Measurements from ENCODE around the gene KRTAP5-11.

Gene KRTAP5-11

GRCh38 chr11:71564430-71564829 is 18.2 kb downstream of the KRTAP5-11 start:
- Histone ChIP-seq H3K27me3 (ENCODE audit: control insufficient read depth, insufficient read depth, low read length) (peaks cover 7% of the 10 kb centered on the region), H3K4me3 (ENCODE audit: low read length) (no peak overlapping the region), H3K36me3 (ENCODE audit: control insufficient read depth, insufficient read depth, low read length) (no peaks in the 10 kb centered on the region), H3K4me1 (ENCODE audit: control insufficient read depth, insufficient read depth, low read length) (no peaks in the 10 kb centered on the region), H3K9me3 (ENCODE audit: control insufficient read depth, low read length) (no peaks in the 10 kb centered on the region), H3K9ac (ENCODE audit: low read length) (no peak overlapping the region)

DNA sequence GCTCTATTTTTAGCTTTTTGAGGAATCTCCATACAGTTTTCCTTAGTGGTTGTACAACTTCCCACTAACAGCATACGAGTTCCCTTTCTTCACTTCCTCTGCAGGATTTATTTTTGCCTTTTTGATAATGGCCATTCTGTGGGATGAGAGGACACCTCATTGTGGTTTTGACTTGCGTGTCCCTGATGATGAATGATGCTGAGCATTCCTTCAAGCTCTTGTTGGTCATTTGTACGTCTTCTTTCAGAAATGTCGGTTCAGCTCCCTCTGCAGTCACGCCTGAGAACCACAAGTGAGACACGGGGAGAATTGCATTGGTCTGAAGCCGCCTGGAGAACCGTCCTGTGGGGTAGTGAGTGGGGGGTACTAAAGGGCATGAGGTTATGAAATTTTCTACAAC is 19.3 kb downstream of the KRTAP5-11 start:
- Histone ChIP-seq H3K4me1 (ENCODE audit: control insufficient read depth, insufficient read depth, low read length) (no peaks in the 10 kb centered on the region), H3K9ac (ENCODE audit: low read length) (no peak overlapping the region), H3K27me3 (ENCODE audit: control insufficient read depth, insufficient read depth, low read length) (peaks cover 7% of the 10 kb centered on the region)

GRCh38 chr11:71562120-71562519 is 20.6 kb downstream of the KRTAP5-11 start:
- Histone ChIP-seq H3K4me1 (ENCODE audit: control insufficient read depth, insufficient read depth, low read length) (no peaks in the 10 kb centered on the region), H3K27me3 (ENCODE audit: control insufficient read depth, insufficient read depth, low read length) (peaks cover 7% of the 10 kb centered on the region)

More for the DNA sequence above, 19.3 kb downstream of the KRTAP5-11 start:
- Histone ChIP-seq H3K36me3 (ENCODE audit: control insufficient read depth, insufficient read depth, low read length) (no peaks in the 10 kb centered on the region), H3K4me3 (ENCODE audit: low read length) (no peak overlapping the region), H3K9me3 (ENCODE audit: control insufficient read depth, low read length) (no peaks in the 10 kb centered on the region)

GRCh38 chr11:71558996-71559395 is 23.7 kb downstream of the KRTAP5-11 start:
- H3K9me3 ChIP-seq (ENCODE audit: control insufficient read depth, low read length), result no peaks in the 10 kb centered on the region
- no peak overlapping the region for H3K9ac ChIP-seq (ENCODE audit: low read length)
- H3K36me3 ChIP-seq (ENCODE audit: control insufficient read depth, insufficient read depth, low read length), result no peaks in the 10 kb centered on the region
- no peaks in the 10 kb centered on the region for H3K4me1 ChIP-seq (ENCODE audit: control insufficient read depth, insufficient read depth, low read length)
- no peak overlapping the region for H3K4me3 ChIP-seq (ENCODE audit: low read length)
- H3K27me3 ChIP-seq (ENCODE audit: control insufficient read depth, insufficient read depth, low read length), result peaks cover 4% of the 10 kb centered on the region

More at GRCh38 chr11:71562120-71562519, 20.6 kb downstream of the KRTAP5-11 start:
- Histone ChIP-seq H3K4me3 (ENCODE audit: low read length) (no peak overlapping the region), H3K36me3 (ENCODE audit: control insufficient read depth, insufficient read depth, low read length) (no peaks in the 10 kb centered on the region), H3K9ac (ENCODE audit: low read length) (no peak overlapping the region), H3K9me3 (ENCODE audit: control insufficient read depth, low read length) (no peaks in the 10 kb centered on the region)

DNA sequence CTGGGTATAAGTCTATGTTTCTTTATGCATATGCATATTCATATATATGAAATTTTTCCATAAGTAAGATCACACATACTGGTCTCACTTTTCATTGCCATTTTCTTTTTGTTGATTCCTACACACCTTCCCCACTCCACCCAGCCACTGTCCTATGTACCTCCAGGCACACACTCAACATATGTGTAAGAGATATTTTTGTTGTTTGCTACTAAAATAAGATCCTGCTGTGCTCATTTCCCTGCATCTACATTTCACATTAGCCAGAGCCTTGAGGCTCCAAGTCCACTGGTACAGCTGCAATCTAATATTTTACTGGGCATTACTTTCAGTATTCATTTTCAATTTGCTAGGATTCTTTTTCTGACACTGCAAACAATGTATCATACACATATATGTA is 25.4 kb downstream of the KRTAP5-11 start:
- Histone ChIP-seq H3K9ac (ENCODE audit: low read length) (no peak overlapping the region), H3K27me3 (ENCODE audit: control insufficient read depth, insufficient read depth, low read length) (peaks cover 3% of the 10 kb centered on the region), H3K4me1 (ENCODE audit: control insufficient read depth, insufficient read depth, low read length) (no peaks in the 10 kb centered on the region), H3K4me3 (ENCODE audit: low read length) (no peak overlapping the region), H3K36me3 (ENCODE audit: control insufficient read depth, insufficient read depth, low read length) (no peaks in the 10 kb centered on the region), H3K9me3 (ENCODE audit: control insufficient read depth, low read length) (no peaks in the 10 kb centered on the region)

GRCh38 chr11:71556018-71556417 is 26.7 kb downstream of the KRTAP5-11 start:
- H3K27me3 ChIP-seq (ENCODE audit: control insufficient read depth, insufficient read depth, low read length), result peaks cover 3% of the 10 kb centered on the region
- H3K4me3 ChIP-seq (ENCODE audit: low read length), result no peak overlapping the region

DNA sequence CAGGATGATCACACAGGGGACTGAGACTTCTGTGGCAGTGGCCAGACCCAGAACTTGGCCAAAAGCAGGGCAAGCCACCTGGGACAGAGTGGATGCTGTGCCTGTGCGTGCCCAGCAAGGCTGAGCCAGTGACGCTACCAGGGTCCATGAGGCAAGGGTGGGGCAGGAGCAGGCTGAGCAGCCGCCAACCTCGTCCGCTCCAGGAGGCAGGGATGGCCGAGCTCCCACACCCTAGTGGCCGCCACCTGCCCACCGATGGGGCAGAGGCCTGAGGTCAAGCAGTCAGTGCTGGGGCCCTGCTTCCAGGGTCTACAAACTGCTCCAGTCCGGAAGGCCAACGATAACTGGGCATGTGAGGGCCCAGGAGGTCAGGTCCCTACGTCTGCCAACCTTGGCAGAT is 27.2 kb downstream of the KRTAP5-11 start:
- Histone ChIP-seq H3K9me3 (ENCODE audit: control insufficient read depth, low read length) (no peaks in the 10 kb centered on the region), H3K36me3 (ENCODE audit: control insufficient read depth, insufficient read depth, low read length) (no peaks in the 10 kb centered on the region), H3K27me3 (ENCODE audit: control insufficient read depth, insufficient read depth, low read length) (peaks cover 3% of the 10 kb centered on the region), H3K9ac (ENCODE audit: low read length) (no peak overlapping the region), H3K4me3 (ENCODE audit: low read length) (no peak overlapping the region), H3K4me1 (ENCODE audit: control insufficient read depth, insufficient read depth, low read length) (no peaks in the 10 kb centered on the region)

More at GRCh38 chr11:71556018-71556417, 26.7 kb downstream of the KRTAP5-11 start:
- Histone ChIP-seq H3K9ac (ENCODE audit: low read length) (no peak overlapping the region), H3K36me3 (ENCODE audit: control insufficient read depth, insufficient read depth, low read length) (no peaks in the 10 kb centered on the region), H3K9me3 (ENCODE audit: control insufficient read depth, low read length) (no peaks in the 10 kb centered on the region), H3K4me1 (ENCODE audit: control insufficient read depth, insufficient read depth, low read length) (no peaks in the 10 kb centered on the region)

GRCh38 chr11:71554996-71555395 is 27.7 kb downstream of the KRTAP5-11 start:
- Histone ChIP-seq H3K36me3 (ENCODE audit: control insufficient read depth, insufficient read depth, low read length) (no peaks in the 10 kb centered on the region), H3K9me3 (ENCODE audit: control insufficient read depth, low read length) (no peaks in the 10 kb centered on the region), H3K9ac (ENCODE audit: low read length) (no peak overlapping the region), H3K4me1 (ENCODE audit: control insufficient read depth, insufficient read depth, low read length) (no peaks in the 10 kb centered on the region), H3K4me3 (ENCODE audit: low read length) (no peak overlapping the region), H3K27me3 (ENCODE audit: control insufficient read depth, insufficient read depth, low read length) (peaks cover 3% of the 10 kb centered on the region)

DNA sequence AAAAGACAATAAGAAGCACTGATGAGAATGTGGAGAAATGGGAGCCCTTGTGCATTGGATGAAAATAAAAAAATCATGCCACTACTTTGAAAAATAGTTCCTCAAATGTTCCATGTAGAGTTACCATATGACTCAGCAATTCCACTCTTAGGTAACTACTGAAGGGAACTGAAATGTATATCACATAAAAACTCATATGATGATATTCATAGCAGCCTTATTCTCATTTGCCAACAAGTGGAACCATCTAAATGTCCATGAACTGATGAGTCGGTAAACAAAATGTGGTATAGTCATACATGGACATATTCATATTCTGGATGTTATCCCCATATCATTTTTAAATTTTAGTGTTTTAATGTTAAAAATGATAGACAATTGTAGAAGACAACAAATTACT is 31.0 kb downstream of the KRTAP5-11 start:
- Histone ChIP-seq H3K36me3 (ENCODE audit: control insufficient read depth, insufficient read depth, low read length) (no peaks in the 10 kb centered on the region), H3K4me1 (ENCODE audit: control insufficient read depth, insufficient read depth, low read length) (no peaks in the 10 kb centered on the region), H3K27me3 (ENCODE audit: control insufficient read depth, insufficient read depth, low read length) (peaks cover 17% of the 10 kb centered on the region), H3K9ac (ENCODE audit: low read length) (no peak overlapping the region), H3K4me3 (ENCODE audit: low read length) (no peak overlapping the region), H3K9me3 (ENCODE audit: control insufficient read depth, low read length) (no peaks in the 10 kb centered on the region)

GRCh38 chr11:71548716-71549151 is 33.9 kb downstream of the KRTAP5-11 start:
- no peak overlapping the region for H3K9ac ChIP-seq (ENCODE audit: low read length)
- H3K4me3 ChIP-seq (ENCODE audit: low read length), result no peak overlapping the region
- H3K9me3 ChIP-seq (ENCODE audit: control insufficient read depth, low read length), result no peaks in the 10 kb centered on the region
- H3K36me3 ChIP-seq (ENCODE audit: control insufficient read depth, insufficient read depth, low read length), result no peaks in the 10 kb centered on the region
- peaks cover 2% of the 10 kb centered on the region for H3K4me1 ChIP-seq (ENCODE audit: control insufficient read depth, insufficient read depth, low read length)
- H3K27me3 ChIP-seq (ENCODE audit: control insufficient read depth, insufficient read depth, low read length), result peaks cover 17% of the 10 kb centered on the region

GRCh38 chr11:71548120-71548519 is 34.6 kb downstream of the KRTAP5-11 start, which contains the start of gene KRTAP5-9:
KRTAP5-9 (plus strand) TSS chr11:71548420; CDS start chr11:71548658, 238 bp downstream.
- Histone ChIP-seq H3K27me3 (ENCODE audit: control insufficient read depth, insufficient read depth, low read length) (peaks cover 15% of the 10 kb centered on the region), H3K4me1 (ENCODE audit: control insufficient read depth, insufficient read depth, low read length) (peaks cover 5% of the 10 kb centered on the region), H3K9me3 (ENCODE audit: control insufficient read depth, low read length) (no peaks in the 10 kb centered on the region), H3K36me3 (ENCODE audit: control insufficient read depth, insufficient read depth, low read length) (no peaks in the 10 kb centered on the region), H3K4me3 (ENCODE audit: low read length) (no peak within 1 kb of the TSS), H3K9ac (ENCODE audit: low read length) (no peak within 1 kb of the TSS)

DNA sequence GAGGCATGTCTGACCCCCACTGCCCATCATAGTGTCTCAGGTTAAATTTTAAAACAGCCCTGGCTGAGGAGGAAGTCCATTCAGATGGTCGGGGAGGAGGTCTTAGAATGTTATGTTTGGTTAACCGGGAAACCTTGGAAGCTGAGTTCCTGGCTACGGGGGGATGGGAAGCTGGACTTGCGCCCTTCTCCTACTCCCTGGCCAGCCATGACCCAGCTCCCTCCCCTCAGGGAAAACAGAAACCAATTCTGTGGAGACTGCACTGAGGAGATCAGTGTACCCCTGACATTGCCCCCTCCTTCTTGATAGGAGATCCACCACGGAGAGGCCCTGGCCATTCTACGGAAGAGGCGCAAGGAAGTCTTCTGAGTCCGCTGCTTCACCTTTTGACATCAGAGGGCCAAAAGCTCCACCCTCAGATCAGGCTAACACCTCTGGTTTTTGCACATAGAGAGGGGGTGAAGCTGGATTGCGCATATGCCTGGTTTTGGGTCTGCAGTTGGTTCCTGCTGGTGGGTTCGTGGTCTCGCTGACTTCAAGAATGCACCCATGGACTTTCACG is 37.2 kb downstream of the KRTAP5-11 start:
- Histone ChIP-seq H3K36me3 (ENCODE audit: control insufficient read depth, insufficient read depth, low read length) (no peaks in the 10 kb centered on the region), H3K4me1 (ENCODE audit: control insufficient read depth, insufficient read depth, low read length) (peaks cover 5% of the 10 kb centered on the region), H3K9me3 (ENCODE audit: control insufficient read depth, low read length) (no peaks in the 10 kb centered on the region), H3K4me3 (ENCODE audit: low read length) (no peak overlapping the region), H3K9ac (ENCODE audit: low read length) (no peak overlapping the region), H3K27me3 (ENCODE audit: control insufficient read depth, insufficient read depth, low read length) (peaks cover 14% of the 10 kb centered on the region)
